Thoracic aorta (tissue), 2 donors: Measurements from ENCODE around the gene UBE2D2. TPM values are rescaled to one million over a fixed set of nuclear protein-coding genes. Genes with fewer than 3 reads are reported as not detected.

ENCODE experiments used
- ATAC-seq: fragments of 150-250 bp; one replicate; pipeline ENCODE4 v1.8.0; 2017; ENCODE audit warnings: low read depth; ENCODE audit not compliant: insufficient number of reproducible peaks, low FRiP score
- DNase-seq: peaks from one replicate; pipeline ENCODE4 v3.0.0-alpha.2; 2020; ENCODE audit warnings: low spot score
- H3K27ac ChIP-seq, 2 donors: fragments of 200-600 bp; sonication (generic); 1 replicate in 1 of 2; 2 replicates in 1 of 2; pipeline ENCODE4 v1.5.1; 2016; ENCODE audit warnings: mild to moderate bottlenecking in 2 of 2, moderate library complexity in 2 of 2
- H3K27me3 ChIP-seq: fragments of 200-600 bp; sonication (generic); replicated peaks from 2 replicates; pipeline ENCODE4 v1.6.0; 2016; ENCODE audit warnings: mild to moderate bottlenecking; ENCODE audit not compliant: insufficient read depth
- H3K36me3 ChIP-seq: fragments of 200-600 bp; sonication (generic); one replicate; pipeline ENCODE4 v1.5.1; 2016
- H3K4me1 ChIP-seq, 2 donors: fragments of 200-600 bp; sonication (generic); 1 replicate in 1 of 2; 2 replicates in 1 of 2; pipeline versions ENCODE4 v1.5.1 to v1.6.0; 2016; ENCODE audit warnings: low read depth in 2 of 2, mild to moderate bottlenecking in 1 of 2; ENCODE audit not compliant: control insufficient read depth in 1 of 2
- H3K4me3 ChIP-seq: fragments of 200-600 bp; sonication (generic); 2 replicates; pipeline ENCODE4 v1.5.1; 2016; ENCODE audit warnings: mild to moderate bottlenecking
- H3K9me3 ChIP-seq: fragments of 200-600 bp; sonication (generic); 2 replicates; pipeline ENCODE4 v1.5.1; 2016
- CTCF ChIP-seq: fragments of 200-600 bp; sonication (generic); IDR thresholded peaks from one replicate; pipeline ENCODE4 v1.5.1; 2019; ENCODE audit warnings: antibody characterized with exemption
- total RNA-seq, 2 donors: library from RNA; depleted of rRNA; stranded (reverse); fragments of >200 nt; gene quantifications; one replicate each; pipeline versions ENCODE4 v1.1.0 to v1.2.3, GENCODE V29; 2016

Gene UBE2D2
- total RNA-seq, 2 donors from 2014 or later: 51.9 to 66.7 TPM

GRCh38 chr5:139660105-139660922 is 99.2 kb downstream of the UBE2D2 start:
- no peak for ATAC-seq
- no peak for DNase-seq
- peaks cover 62 to 90% of the 10 kb centered on the region in 2 donors for H3K4me1 ChIP-seq
- no peaks in the 10 kb centered on the region for H3K9me3 ChIP-seq
- peak overlapping the region; percentile 63 for H3K4me3 ChIP-seq
- H3K27me3 ChIP-seq: no peaks in the 10 kb centered on the region
- H3K27ac ChIP-seq: peak overlapping the region; percentile 95 to 99
- TF ChIP-seq CTCF: no peak
- H3K36me3 ChIP-seq: no peaks in the 10 kb centered on the region

GRCh38 chr5:139660923-139661814 is 100.0 kb downstream of the UBE2D2 start:
- H3K4me3 ChIP-seq: peak overlapping the region; percentile 63
- peak; percentile 61 for ATAC-seq
- no peak for TF ChIP-seq CTCF
- H3K27ac ChIP-seq: peak overlapping the region; percentile 95 to 99
- H3K9me3 ChIP-seq: no peaks in the 10 kb centered on the region
- H3K27me3 ChIP-seq: no peaks in the 10 kb centered on the region
- H3K4me1 ChIP-seq: peaks cover 64 to 90% of the 10 kb centered on the region in 2 donors
- no peaks in the 10 kb centered on the region for H3K36me3 ChIP-seq
- peak; percentile 84 for DNase-seq

- Histone ChIP-seq H3K4me3 (no peak overlapping the region), H3K36me3 (no peaks in the 10 kb centered on the region), H3K27ac (peak overlapping the region; percentile 95 to 99), H3K27me3 (no peaks in the 10 kb centered on the region), H3K9me3 (no peaks in the 10 kb centered on the region), H3K4me1 (peaks cover 64 to 90% of the 10 kb centered on the region in 2 donors)
- DNase-seq: no peak
- ATAC-seq: no peak
- no peak for TF ChIP-seq CTCF
Measured at GRCh38 chr5:139662617-139663016, 101.5 kb downstream of the UBE2D2 start.

- Histone ChIP-seq H3K27me3 (no peaks in the 10 kb centered on the region), H3K4me3 (no peak overlapping the region), H3K9me3 (no peaks in the 10 kb centered on the region), H3K36me3 (no peaks in the 10 kb centered on the region), H3K27ac (peak overlapping the region; percentile 58 to 99), H3K4me1 (peaks cover 60 to 89% of the 10 kb centered on the region in 2 donors)
- no peak for DNase-seq
- no peak for ATAC-seq
- TF ChIP-seq CTCF: no peak
Measured at GRCh38 chr5:139663207-139664085, 102.3 kb downstream of the UBE2D2 start.
